CD4-positive, alpha-beta T cell (primary cell): Measurements from ENCODE around the gene ZNF454. TPM values are rescaled to one million over a fixed set of nuclear protein-coding genes. Genes with fewer than 3 reads are reported as not detected.

Experiments
- ATAC-seq: fragments of 200-7000 bp; cut with Tn5 transposase; one replicate; pipeline ENCODE4 v1.10.0; 2022; ENCODE audit warnings: mild to moderate bottlenecking; ENCODE audit not compliant: poor library complexity
- CTCF ChIA-PET: fragments of 350-600 bp; sonication (Branson Sonifier 250); formaldehyde crosslinking; loops from one replicate; lab custom pipeline; 2021; ENCODE audit warnings: antibody characterized with exemption, inconsistent platforms; lab: Charles Lee
- POLR2A ChIA-PET: fragments of 350-600 bp; sonication (Branson Sonifier 250); formaldehyde crosslinking; loops from one replicate; lab custom pipeline; 2021; ENCODE audit warnings: antibody characterized with exemption, inconsistent platforms; lab: Charles Lee
- DNase-seq, 14 experiments: peaks; one replicate each; pipeline ENCODE4 v3.0.0-alpha.2; 2013 to 2020; ENCODE audit warnings: mixed read lengths in 2 of 14
- H3K27ac ChIP-seq, 2 donors: one replicate each; pipeline versions ENCODE4 v1.5.1 to v1.7.0; 2013; ENCODE audit warnings: low read length in 2 of 2, low read depth in 1 of 2, mild to moderate bottlenecking in 1 of 2
- H3K27me3 ChIP-seq, 2 experiments: 1 replicate in 1 of 2; 2 replicates in 1 of 2; pipeline versions ENCODE4 v1.6.1 to v1.7.0; 2013; ENCODE audit warnings: low read length in 2 of 2, control low read depth in 1 of 2, mild to moderate bottlenecking in 1 of 2, moderate library complexity in 1 of 2; ENCODE audit not compliant: insufficient read depth in 2 of 2, control insufficient read depth in 1 of 2
- H3K36me3 ChIP-seq: one replicate; pipeline ENCODE4 v1.6.1; 2013; ENCODE audit warnings: low read length, control low read depth; ENCODE audit not compliant: insufficient read depth
- H3K4me1 ChIP-seq: one replicate; pipeline ENCODE4 v1.6.1; 2013; ENCODE audit warnings: low read length, control low read depth; ENCODE audit not compliant: insufficient read depth
- H3K4me3 ChIP-seq: one replicate; pipeline ENCODE4 v1.5.1; 2013; ENCODE audit warnings: mild to moderate bottlenecking, low read length, moderate library complexity
- H3K9me3 ChIP-seq, 2 experiments: 1 replicate in 1 of 2; 2 replicates in 1 of 2; pipeline versions ENCODE4 v1.6.1 to v1.7.0; 2013; ENCODE audit warnings: low read length in 2 of 2, mild to moderate bottlenecking in 2 of 2, control low read depth in 1 of 2, moderate library complexity in 1 of 2; ENCODE audit not compliant: control insufficient read depth in 1 of 2, insufficient read depth in 1 of 2
- H3K27ac Mint-ChIP-seq: one replicate; pipeline ENCODE4 v1.8.0; 2020; ENCODE audit warnings: mixed read lengths
- H3K27me3 Mint-ChIP-seq: one replicate; pipeline ENCODE4 v1.8.0; 2021; ENCODE audit warnings: mixed read lengths
- H3K36me3 Mint-ChIP-seq: one replicate; pipeline ENCODE4 v1.8.0; 2021; ENCODE audit warnings: low read depth, mixed read lengths
- H3K4me1 Mint-ChIP-seq: one replicate; pipeline ENCODE4 v1.8.0; 2021; ENCODE audit warnings: low read depth, mixed read lengths
- H3K4me3 Mint-ChIP-seq: one replicate; pipeline ENCODE4 v1.8.0; 2020; ENCODE audit warnings: mild to moderate bottlenecking, mixed read lengths
- H3K9me3 Mint-ChIP-seq: one replicate; pipeline ENCODE4 v1.8.0; 2020; ENCODE audit warnings: mixed read lengths
- CTCF ChIP-seq: fragments of 200-600 bp; IDR thresholded peaks from one replicate; pipeline ENCODE4 v1.8.0; 2022; ENCODE audit warnings: antibody characterized with exemption, mild to moderate bottlenecking
- intact Hi-C, 2 experiments: fragments of 100-400 bp; cut with DNase I in 1 of 2; cut with micrococcal nuclease in 1 of 2; formaldehyde crosslinking; loops; one replicate each; pipeline versions ENCODE4 v1.15.1 to v1.9.0; 2023 to 2025; cut with DNase I, micrococcal nuclease
- total RNA-seq, 174 experiments: library from RNA in 2 of 174; stranded (reverse) in 2 of 174; gene quantifications; one replicate each; pipeline ENCODE4 v1.2.3 and lab custom pipeline; 2021 to 2026

The ZNF454 gene
- total RNA-seq, 2 experiments from 2014 or later: not detected

GRCh38 chr5:178996156-178996555, 55.2 kb downstream of the ZNF454 start:
- TF ChIP-seq CTCF: no peak
- no peaks in the 10 kb centered on the region for H3K36me3 ChIP-seq
- H3K4me1 ChIP-seq: no peaks in the 10 kb centered on the region
- Mint-ChIP-seq H3K27me3 (peaks cover 43% of the 10 kb centered on the region), H3K27ac (no peak overlapping the region), H3K36me3 (no peaks in the 10 kb centered on the region), H3K9me3 (no peaks in the 10 kb centered on the region), H3K4me1 (no peaks in the 10 kb centered on the region), H3K4me3 (no peak overlapping the region)
- CTCF ChIA-PET: no interaction called here
- no peak overlapping the region for H3K4me3 ChIP-seq
- ATAC-seq (no peak), DNase-seq (no peak)
- H3K9me3 ChIP-seq: peaks cover 0 to 63% of the 10 kb centered on the region in 2 experiments
- POLR2A ChIA-PET: no interaction called here
- peaks cover 20% of the 10 kb centered on the region in 2 experiments for H3K27me3 ChIP-seq
- H3K27ac ChIP-seq: no peak overlapping the region
- intact Hi-C loops: no loop called here

GRCh38 chr5:178997191-178997590, 56.2 kb downstream of the ZNF454 start:
- no peak overlapping the region for H3K27ac ChIP-seq

GRCh38 chr5:178998441-178998840, 57.4 kb downstream of the ZNF454 start:
- Histone ChIP-seq H3K9me3 (peaks cover 0 to 49% of the 10 kb centered on the region in 2 experiments), H3K27ac (no peak overlapping the region), H3K36me3 (no peaks in the 10 kb centered on the region), H3K4me3 (no peak overlapping the region), H3K27me3 (peaks cover 9 to 11% of the 10 kb centered on the region in 2 experiments), H3K4me1 (no peaks in the 10 kb centered on the region)
- DNase-seq: no peak
- no peak for ATAC-seq
- no peak overlapping the region for H3K27ac Mint-ChIP-seq
- H3K27me3 Mint-ChIP-seq: peaks cover 33% of the 10 kb centered on the region
- TF ChIP-seq CTCF: no peak
- ChIA-PET POLR2A (no interaction called here), CTCF (no interaction called here)
- no peak overlapping the region for H3K4me3 Mint-ChIP-seq
- no peaks in the 10 kb centered on the region for H3K36me3 Mint-ChIP-seq
- H3K9me3 Mint-ChIP-seq: peaks cover 4% of the 10 kb centered on the region
- intact Hi-C loops: no loop called here
- H3K4me1 Mint-ChIP-seq: no peaks in the 10 kb centered on the region

More at GRCh38 chr5:178997191-178997590, 56.2 kb downstream of the ZNF454 start:
- H3K4me1 ChIP-seq: no peaks in the 10 kb centered on the region
- intact Hi-C loops: no loop called here
- ChIA-PET POLR2A (no interaction called here), CTCF (no interaction called here)
- DNase-seq (no peak), ATAC-seq (no peak)
- H3K36me3 ChIP-seq: no peaks in the 10 kb centered on the region
- H3K27me3 ChIP-seq: peaks cover 15 to 20% of the 10 kb centered on the region in 2 experiments
- H3K4me1 Mint-ChIP-seq: no peaks in the 10 kb centered on the region
- no peak overlapping the region for H3K27ac Mint-ChIP-seq
- no peak overlapping the region for H3K4me3 ChIP-seq
- no peaks in the 10 kb centered on the region for H3K36me3 Mint-ChIP-seq
- no peak for TF ChIP-seq CTCF
- H3K4me3 Mint-ChIP-seq: no peak overlapping the region
- peaks cover under 1% of the 10 kb centered on the region for H3K9me3 Mint-ChIP-seq
- H3K27me3 Mint-ChIP-seq: peaks cover 41% of the 10 kb centered on the region
- H3K9me3 ChIP-seq: peaks cover 0 to 58% of the 10 kb centered on the region in 2 experiments
